HCT116 (cell line): ENCODE data around the gene TSPAN31. TPM values are rescaled to one million over a fixed set of nuclear protein-coding genes. Genes with fewer than 3 reads are reported as not detected.

Experiments
- ATAC-seq: fragments of 200-7000 bp; cut with Tn5 transposase; 2 replicates; pipeline ENCODE4 v1.9.1; 2020; ENCODE audit warnings: mild to moderate bottlenecking, moderate library complexity
- BruUV-seq: library from RNA; stranded (reverse); fragments of 400-500 nt; replicated peaks from 2 replicates; lab custom pipeline; 2021; lab: Mats Ljungman, UMichigan
- CTCF ChIA-PET: fragments of 300-600 bp; sonication (Branson Sonifier 250); formaldehyde crosslinking; loops from one replicate; lab custom pipeline; 2021; ENCODE audit warnings: antibody characterized with exemption; lab: Charles Lee
- POLR2A ChIA-PET: fragments of 300-600, 350-600 bp; sonication (Branson Sonifier 250); formaldehyde crosslinking; loops from one replicate; lab custom pipeline; 2021; ENCODE audit warnings: antibody characterized with exemption; lab: Charles Lee
- RAD21 ChIA-PET, 2 experiments: fragments of 300-600 bp; sonication (Branson Sonifier 250); formaldehyde crosslinking; loops; one replicate each; lab custom pipeline; 2023; ENCODE audit warnings: low total read pairs in 2 of 2; ENCODE audit not compliant: uncharacterized antibody in 2 of 2, unreplicated experiment in 2 of 2, low non-redundant PET in 1 of 2; lab: Charles Lee
- DNase-seq: peaks from one replicate; pipeline ENCODE4 v3.0.0-alpha.2; 2010; ENCODE audit warnings: low read depth, low spot score
- H2AFZ ChIP-seq: fragments of 200-600 bp; shearing (Covaris generic), sonication (generic); 2 replicates; pipeline ENCODE4 v1.6.1; 2017; ENCODE audit warnings: low read depth, mixed run types, mixed read lengths, antibody characterized with exemption, low read length; ENCODE audit not compliant: poor library complexity, severe bottlenecking
- H3K27ac ChIP-seq: 2 replicates; pipeline ENCODE4 v1.5.1; 2012; ENCODE audit warnings: low read depth, low read length
- H3K27me3 ChIP-seq: fragments of 200-600 bp; sonication (generic); 2 replicates; pipeline ENCODE4 v1.6.1; 2016; ENCODE audit warnings: mixed run types, low read length, mixed read lengths; ENCODE audit not compliant: insufficient read depth
- H3K36me3 ChIP-seq, 2 experiments: fragments of 200-500 bp in 1 of 2; fragments of 200-600 bp in 1 of 2; sonication (Bioruptor generic) in 1 of 2; sonication (generic) in 1 of 2; 2 replicates each; pipeline versions ENCODE4 v1.5.1 to v1.6.1; 2014 to 2016; ENCODE audit warnings: low read length in 2 of 2, inconsistent platforms in 1 of 2, mixed read lengths in 1 of 2, mixed run types in 1 of 2; ENCODE audit not compliant: insufficient read depth in 2 of 2, control insufficient read depth in 1 of 2
- H3K4me1 ChIP-seq, 2 experiments: fragments of 200-600 bp in 1 of 2; sonication (generic) in 1 of 2; 2 replicates each; pipeline versions ENCODE4 v1.5.1 to v1.6.1; 2012 to 2017; ENCODE audit warnings: low read length in 2 of 2, inconsistent platforms in 1 of 2, mild to moderate bottlenecking in 1 of 2, mixed read lengths in 1 of 2, mixed run types in 1 of 2, moderate library complexity in 1 of 2; ENCODE audit not compliant: insufficient read depth in 2 of 2, control insufficient read depth in 1 of 2
- H3K4me2 ChIP-seq: fragments of 200-600 bp; sonication (generic); 2 replicates; pipeline ENCODE4 v1.6.1; 2017; ENCODE audit warnings: mixed run types, low read length, mixed read lengths
- H3K4me3 ChIP-seq, 2 experiments: fragments of 200-600 bp in 1 of 2; sonication (generic) in 1 of 2; replicated peaks in 1 of 2; 2 replicates each; pipeline ENCODE4 v1.5.1; 2011 to 2016; ENCODE audit warnings: low read length in 2 of 2, control low read depth in 1 of 2, low read depth in 1 of 2, mild to moderate bottlenecking in 1 of 2, mixed read lengths in 1 of 2, mixed run types in 1 of 2
- H3K79me2 ChIP-seq: fragments of 200-600 bp; sonication (generic); 2 replicates; pipeline ENCODE4 v1.6.1; 2017; ENCODE audit warnings: mild to moderate bottlenecking, mixed run types, low read length, moderate library complexity, mixed read lengths; ENCODE audit not compliant: insufficient read depth
- H3K9ac ChIP-seq: fragments of 200-600 bp; sonication (generic); 2 replicates; pipeline ENCODE4 v1.6.1; 2016; ENCODE audit warnings: low read length, mixed read lengths
- H3K9me2 ChIP-seq: fragments of 200-600 bp; sonication (generic), shearing (Covaris generic); 2 replicates; pipeline ENCODE4 v1.6.1; 2017; ENCODE audit warnings: mixed run types, mild to moderate bottlenecking, moderate library complexity; ENCODE audit not compliant: insufficient read depth
- H3K9me3 ChIP-seq, 2 experiments: fragments of 200-500 bp in 1 of 2; fragments of 200-600 bp in 1 of 2; sonication (Bioruptor generic) in 1 of 2; sonication (generic) in 1 of 2; 2 replicates each; pipeline ENCODE4 v1.6.1; 2014 to 2017; ENCODE audit warnings: low read length in 2 of 2, mixed read lengths in 2 of 2, inconsistent platforms in 1 of 2, low read depth in 1 of 2, mild to moderate bottlenecking in 1 of 2, mixed run types in 1 of 2, moderate library complexity in 1 of 2; ENCODE audit not compliant: control insufficient read depth in 1 of 2, insufficient read depth in 1 of 2
- H4K20me1 ChIP-seq: fragments of 200-600 bp; sonication (generic), shearing (Covaris generic); 2 replicates; pipeline ENCODE4 v1.6.1; 2017; ENCODE audit warnings: mixed run types, mild to moderate bottlenecking, moderate library complexity; ENCODE audit not compliant: insufficient read depth
- CEBPB ChIP-seq: IDR thresholded peaks from 2 replicates; pipeline ENCODE4 v1.6.1; 2012; ENCODE audit warnings: low read depth
- CTCF ChIP-seq, 3 experiments: fragments of 200-600 bp in 1 of 3; sonication (generic) in 1 of 3; IDR thresholded peaks in 2 of 3; conservative IDR thresholded peaks in 1 of 3; 2 replicates each; pipeline ENCODE4 v1.5.1; 2012 to 2017; ENCODE audit warnings: low read depth in 2 of 3, low read length in 2 of 3, antibody characterized with exemption in 1 of 3, borderline replicate concordance in 1 of 3, control low read depth in 1 of 3, mild to moderate bottlenecking in 1 of 3, mixed read lengths in 1 of 3, mixed run types in 1 of 3, moderate library complexity in 1 of 3; ENCODE audit not compliant: insufficient read depth in 1 of 3
- EGR1 ChIP-seq: IDR thresholded peaks from 2 replicates; pipeline ENCODE4 v1.6.1; 2012; ENCODE audit warnings: low read depth
- ELF1 ChIP-seq: IDR thresholded peaks from 2 replicates; pipeline ENCODE4 v1.6.1; 2012; ENCODE audit warnings: low read depth, borderline replicate concordance
- JUND ChIP-seq: IDR thresholded peaks from 2 replicates; pipeline ENCODE4 v1.6.1; 2012
- MAX ChIP-seq: IDR thresholded peaks from 2 replicates; pipeline ENCODE4 v1.6.1; 2012
- POLR2A ChIP-seq: IDR thresholded peaks from 2 replicates; pipeline ENCODE4 v1.7.0; 2011; ENCODE audit warnings: borderline replicate concordance; ENCODE audit not compliant: insufficient read depth, insufficient read length; ENCODE audit errors: extremely low read depth
- POLR2AphosphoS5 ChIP-seq: IDR thresholded peaks from 2 replicates; pipeline ENCODE4 v1.6.1; 2011; ENCODE audit warnings: mild to moderate bottlenecking, low read depth, low read length, moderate library complexity
- RAD21 ChIP-seq: IDR thresholded peaks from 2 replicates; pipeline ENCODE4 v1.6.1; 2012; ENCODE audit warnings: low read depth, mild to moderate bottlenecking
- TCF7L2 ChIP-seq: IDR thresholded peaks from 2 replicates; pipeline ENCODE4 v1.7.0; 2011; ENCODE audit warnings: borderline replicate concordance, inconsistent platforms; ENCODE audit not compliant: insufficient read depth, insufficient read length; ENCODE audit errors: extremely low read depth
- ZBTB33 ChIP-seq: IDR thresholded peaks from 2 replicates; pipeline ENCODE4 v1.6.1; 2011; ENCODE audit warnings: mild to moderate bottlenecking, low read length, moderate library complexity; ENCODE audit not compliant: insufficient replicate concordance; ENCODE audit errors: extremely low read depth
- ZFX ChIP-seq: fragments of 450-650 bp; IDR thresholded peaks from 2 replicates; pipeline ENCODE4 v1.6.1; 2017
- ZNF274 ChIP-seq: fragments of 200-500 bp; sonication (Bioruptor generic); IDR thresholded peaks from 2 replicates; pipeline ENCODE4 v1.6.1; 2014; ENCODE audit warnings: mild to moderate bottlenecking, low read depth, low read length, inconsistent platforms
- intact Hi-C: fragments of 100-400 bp; cut with micrococcal nuclease; formaldehyde crosslinking; loops from 2 replicates; pipeline ENCODE4 v1.10.0; 2022
- total RNA-seq: library from RNA; stranded (reverse); gene quantifications from one replicate; pipeline ENCODE4 v1.2.1, GENCODE V29; 2021; ENCODE audit not compliant: unreplicated experiment

TSPAN31 gene
- total RNA-seq, 1 experiment from 2014 or later: 14.9 TPM

DNA sequence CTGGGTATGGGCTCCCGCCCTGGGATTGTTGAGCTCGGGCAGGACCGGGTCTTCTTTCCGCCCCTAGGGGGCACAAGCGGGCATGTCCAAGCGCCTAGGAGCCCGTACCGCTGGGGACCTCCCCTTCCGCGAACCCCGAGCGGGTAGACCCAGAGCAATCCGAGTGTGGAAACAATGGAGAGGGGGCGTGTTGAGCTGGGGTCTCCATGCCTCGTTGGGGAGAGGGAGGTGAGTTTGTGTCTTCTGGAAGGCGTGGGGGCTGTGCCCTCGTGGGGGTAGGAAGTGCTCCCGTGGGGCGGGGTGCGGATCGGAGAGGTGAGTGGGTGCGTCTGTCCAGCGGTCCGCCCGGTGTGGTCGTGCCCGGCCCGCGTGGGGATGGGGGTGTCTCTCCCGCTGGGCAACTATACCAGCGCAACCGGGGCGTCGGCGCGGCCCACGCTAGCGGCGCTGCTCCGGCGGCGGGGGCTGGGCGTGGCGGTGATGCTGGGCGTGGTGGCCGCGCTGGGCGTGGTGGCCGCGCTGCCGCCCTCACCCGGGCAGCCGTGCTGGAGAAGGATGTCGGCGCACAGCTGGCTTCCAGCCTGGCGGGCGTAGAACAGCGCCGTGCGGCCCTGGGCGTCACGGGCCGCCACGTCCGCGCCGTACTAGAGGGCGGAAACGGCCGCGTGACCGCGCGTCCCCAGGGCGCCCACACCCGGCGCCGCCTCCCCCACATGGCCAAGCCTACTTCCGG, 18.5 kb upstream of the TSPAN31 start:
- BruUV-seq: no TSS peak
- Histone ChIP-seq H3K9ac (peak overlapping the region; percentile 89), H3K79me2 (no peaks in the 10 kb centered on the region), H3K9me3 (no peaks in the 10 kb centered on the region), H3K4me2 (peak overlapping the region; percentile 99), H3K9me2 (no peaks in the 10 kb centered on the region), H3K27me3 (no peaks in the 10 kb centered on the region), H2AFZ (no peak overlapping the region), H3K4me3 (peak overlapping the region; percentile 85 to 89), H4K20me1 (no peaks in the 10 kb centered on the region), H3K27ac (peak overlapping the region; percentile 92), H3K36me3 (peaks cover 4 to 8% of the 10 kb centered on the region in 2 experiments; a peak in 2 of 4 replicates), H3K4me1 (peaks cover 7 to 18% of the 10 kb centered on the region in 2 experiments; a peak in 3 of 4 replicates)
- CTCF ChIA-PET: interaction anchor here (0.6 to 3.1 kb wide), 13 partner anchors 10 to 271 kb away, joined by 3 to 15 read pairs (median 4); partner anchors contain the start of genes EEF1AKMT3, INHBE, METTL1 and OS9
- intact Hi-C loops: loop anchor here (2.0 kb wide), 1 partner anchor 16 kb away; no protein-coding TSS in a partner anchor
- RAD21 ChIA-PET: no interaction called here
- POLR2A ChIA-PET: interaction anchor here (0.8 to 1.2 kb wide), 5 partner anchors 15 to 212 kb away, joined by 3 to 7 read pairs (median 4); partner anchors contain the start of genes OS9 and TSPAN31
- peak; percentile 72 for DNase-seq
- ATAC-seq: peak; percentile 94
- peak; percentile 34; the same call in 1 of the 2 replicates for TF ChIP-seq EGR1
- no peak for TF ChIP-seq TCF7L2
- peak; percentile 29; the same call in 1 of the 2 replicates for TF ChIP-seq ZFX
- no peak for TF ChIP-seq JUND
- peak; percentile 57; the same call in 1 of the 2 replicates for TF ChIP-seq POLR2AphosphoS5
- peak; percentile 57 for TF ChIP-seq RAD21
- peak; percentile 76 to 95 (median 83) for TF ChIP-seq CTCF (IDR thresholded peaks at IDR 0.05 in 2 of 3, conservative IDR thresholded peaks at IDR 0.05 in 1 of 3; ENCODE audit: borderline replicate concordance in 1 of 3, insufficient read depth in 1 of 3, low read depth in 2 of 3, low read length in 2 of 3)
- peak; percentile 68 for TF ChIP-seq MAX
- no peak for TF ChIP-seq POLR2A
- no peak; the same call in 1 of the 2 replicates for TF ChIP-seq ELF1
- TF ChIP-seq ZBTB33: no peak
- no peak for TF ChIP-seq CEBPB
- TF ChIP-seq ZNF274: no peak
